HG02623 (cell line): ENCODE measurements around the gene A1BG.
"Not testable (repeated sequence)": the region's sequence is repeated elsewhere in the genome, so short reads cannot be mapped to it uniquely, and the experiment has no call there.

Experiments
- ATAC-seq: cut with Tn5 transposase; IDR thresholded peaks from one replicate; pipeline ENCODE4 v1.9.1; 2021; ENCODE audit warnings: moderate library complexity; ENCODE audit not compliant: unreplicated experiment

The A1BG gene

GRCh38 chr19:58386576-58387337 lies 33.5 kb upstream of the A1BG start, which contains the start of gene RPS5:
Gene RPS5, plus strand, starts transcription at chr19:58387269. Its CDS starts 869 bp downstream, at chr19:58388138.
- ATAC-seq, result peak; percentile 90

GRCh38 chr19:58385891-58386575 lies 32.7 kb upstream of the A1BG start:
- peak; percentile 6 for ATAC-seq

GRCh38 chr19:58385313-58385890 lies 32.1 kb upstream of the A1BG start:
- no peak for ATAC-seq

GRCh38 chr19:58382997-58383603 lies 29.8 kb upstream of the A1BG start:
- no peak for ATAC-seq

- ATAC-seq, result no peak
Measured at GRCh38 chr19:58381460-58382212, 28.3 kb upstream of the A1BG start.

GRCh38 chr19:58380662-58381459 lies 27.6 kb upstream of the A1BG start, which contains the start of gene ZNF837:
Gene ZNF837, minus strand, starts transcription at chr19:58381030. Its CDS starts 11,698 bp downstream, at chr19:58369332.
- peak; percentile 78 for ATAC-seq

- ATAC-seq, result no peak
Measured at GRCh38 chr19:58380037-58380661, 26.9 kb upstream of the A1BG start.

- no peak for ATAC-seq
Measured at GRCh38 chr19:58379246-58379645, 26.0 kb upstream of the A1BG start.

- ATAC-seq, result not testable (repeated sequence)
Measured at GRCh38 chr19:58376724-58377123, 23.4 kb upstream of the A1BG start.

GRCh38 chr19:58374200-58374599 lies 20.9 kb upstream of the A1BG start:
- no peak for ATAC-seq

- no peak for ATAC-seq
Measured at GRCh38 chr19:58372311-58373133, 19.2 kb upstream of the A1BG start.

GRCh38 chr19:58368561-58369360 lies 15.5 kb upstream of the A1BG start:
- ATAC-seq, result no peak

- no peak for ATAC-seq
Measured at GRCh38 chr19:58367698-58368454, 14.6 kb upstream of the A1BG start.

GRCh38 chr19:58366585-58367430 lies 13.5 kb upstream of the A1BG start:
- no peak for ATAC-seq

- ATAC-seq, result no peak
Measured at GRCh38 chr19:58364146-58364545, 10.9 kb upstream of the A1BG start.
